Stomach (tissue), 9 donors: ENCODE results near the gene IFI6. TPM values are rescaled to one million over a fixed set of nuclear protein-coding genes. Genes with fewer than 3 reads are reported as not detected.
A peak's percentile ranks its signal among the peaks of the same experiment; 100 is the strongest.
"Not testable (repeated sequence)": the region's sequence is repeated elsewhere in the genome, so short reads cannot be mapped to it uniquely, and the experiment has no call there.

ENCODE experiments used
- DNase-seq, 2 donors: peaks; one replicate each; pipeline versions ENCODE4 v3.0.0 to v3.0.0-alpha.2; 2013 to 2019
- H3K27ac ChIP-seq, 5 donors: fragments of 200-600 bp in 4 of 5; sonication (generic) in 4 of 5; one replicate each; pipeline ENCODE4 v1.5.1; 2013 to 2019; ENCODE audit warnings: mild to moderate bottlenecking in 1 of 5, moderate library complexity in 1 of 5
- H3K27me3 ChIP-seq, 3 donors: fragments of 200-600 bp; sonication (generic); one replicate each; pipeline ENCODE4 v1.5.1; 2017 to 2019; ENCODE audit warnings: mixed run types in 1 of 3
- H3K36me3 ChIP-seq, 4 donors: fragments of 200-600 bp; sonication (generic); 1 replicate in 3 of 4; 2 replicates in 1 of 4; pipeline ENCODE4 v1.5.1; 2016 to 2019
- H3K4me1 ChIP-seq, 4 donors: fragments of 200-600 bp; sonication (generic); one replicate each; pipeline ENCODE4 v1.5.1; 2016 to 2019
- H3K4me3 ChIP-seq, 4 donors: fragments of 200-600 bp; sonication (generic) in 3 of 4; one replicate each; pipeline ENCODE4 v1.5.1; 2016 to 2019; ENCODE audit warnings: mild to moderate bottlenecking in 1 of 4
- H3K9me3 ChIP-seq, 4 donors: fragments of 200-600 bp; sonication (generic); one replicate each; pipeline ENCODE4 v1.5.1; 2016 to 2019
- CTCF ChIP-seq, 7 experiments: fragments of 450-650 bp in 4 of 7; fragments of 200-600 bp in 3 of 7; sonication (generic) in 3 of 7; IDR thresholded peaks; one replicate each; pipeline ENCODE4 v1.5.1; 2016 to 2019; ENCODE audit warnings: antibody characterized with exemption in 7 of 7, control low read depth in 2 of 7, mild to moderate bottlenecking in 1 of 7
- EP300 ChIP-seq: sonication (generic); formaldehyde crosslinking; IDR thresholded peaks from one replicate; pipeline ENCODE4 v1.6.1; 2017; ENCODE audit warnings: antibody characterized with exemption
- POLR2A ChIP-seq, 4 donors: fragments of 450-650 bp; IDR thresholded peaks; one replicate each; pipeline ENCODE4 v1.6.1; 2016; ENCODE audit warnings: antibody characterized with exemption in 4 of 4, control low read depth in 2 of 4, mild to moderate bottlenecking in 1 of 4, moderate library complexity in 1 of 4
- POLR2AphosphoS5 ChIP-seq, 3 donors: sonication (generic); formaldehyde crosslinking; IDR thresholded peaks; one replicate each; pipeline ENCODE4 v1.6.1; 2016; ENCODE audit warnings: antibody characterized with exemption in 3 of 3
- WGBS, 5 donors: extraction: QIAGEN DNeasy Blood & Tissue Kit in 3 of 5; methylation state at CpG; one replicate each; pipeline versions ENCODE4 v1.1.5 to v1.1.7; 2013 to 2018; 5-methylcytosine and 5-hydroxymethylcytosine counted together
- intact Hi-C: fragments of 100-400 bp; cut with DNase I; formaldehyde crosslinking; loops from one replicate; pipeline ENCODE4 v1.15.1; 2023; ENCODE audit warnings: low total_unique reads
- polyA plus RNA-seq, 3 donors: library from polyadenylated mRNA; stranded (reverse); fragments of 200-250 nt; gene quantifications; one replicate each; pipeline ENCODE4 v1.2.3, GENCODE V29; 2013
- total RNA-seq, 5 donors: library from RNA; depleted of rRNA; stranded (reverse); fragments of >200 nt; gene quantifications; one replicate each; pipeline versions ENCODE4 v1.1.0 to v1.2.3, GENCODE V29; 2014 to 2016
- donor health status: healthy with polysubstance abuse.
- donor health status: Bipolar disorder and iron deficiency.
- donor health status: healthy.

IFI6 gene
- total and polyA plus RNA-seq, 8 donors: 6.1 to 95.2 (median 40.0) TPM; not detected in 1

GRCh38 chr1:27686223-27686990, 14.4 kb upstream of the IFI6 start:
- Histone ChIP-seq H3K27me3 (no peaks in the 10 kb centered on the region), H3K4me1 (peaks cover 0 to 11% (median 8%) of the 10 kb centered on the region in 4 donors), H3K36me3 (no peaks in the 10 kb centered on the region), H3K4me3 (no peak overlapping the region), H3K9me3 (peaks cover 2 to 12% (median 6%) of the 10 kb centered on the region in 4 donors), H3K27ac (no peak overlapping the region)
- intact Hi-C loops: no loop called here
- DNase-seq: peak; percentile 81 to 92
- whole genome bisulfite sequencing, 5 donors: 46 to 62% (median 51%) methylated on average over 14 to 21 of the region's 21 CpGs
- TF ChIP-seq CTCF (IDR thresholded peaks at IDR 0.05) (peak in 1 of 7 experiments; percentile 7), EP300 (no peak), POLR2AphosphoS5 (IDR thresholded peaks at IDR 0.05) (peak in 1 of 3 donors; percentile 60)

GRCh38 chr1:27684176-27684575, 12.2 kb upstream of the IFI6 start:
- no peak overlapping the region for H3K4me3 ChIP-seq
- H3K4me1 ChIP-seq: peaks cover 0 to 11% (median 8%) of the 10 kb centered on the region in 4 donors
- TF ChIP-seq EP300 (no peak), POLR2A (IDR thresholded peaks at IDR 0.05) (no peak), CTCF (IDR thresholded peaks at IDR 0.05) (no peak), POLR2AphosphoS5 (IDR thresholded peaks at IDR 0.05) (no peak)
- no peak overlapping the region for H3K27ac ChIP-seq
- intact Hi-C loops: no loop called here
- no peaks in the 10 kb centered on the region for H3K27me3 ChIP-seq
- no peak for DNase-seq
- H3K9me3 ChIP-seq: peaks cover 15 to 31% (median 21%) of the 10 kb centered on the region in 4 donors
- 88 to 94% (median 89%) methylated on average over 2 of the region's 2 CpGs for whole genome bisulfite sequencing, 5 donors
- no peaks in the 10 kb centered on the region for H3K36me3 ChIP-seq

GRCh38 chr1:27682351-27682944, 10.5 kb upstream of the IFI6 start:
- Histone ChIP-seq H3K4me1 (peaks cover 0 to 11% (median 8%) of the 10 kb centered on the region in 4 donors), H3K27ac (peak overlapping the region in 2 of 5 donors; percentile 39 to 46), H3K36me3 (no peaks in the 10 kb centered on the region), H3K9me3 (peaks cover 15 to 31% (median 21%) of the 10 kb centered on the region in 4 donors), H3K27me3 (no peaks in the 10 kb centered on the region), H3K4me3 (no peak overlapping the region)
- no peak for TF ChIP-seq EP300
- no peak for TF ChIP-seq POLR2AphosphoS5 (IDR thresholded peaks at IDR 0.05)
- TF ChIP-seq CTCF (IDR thresholded peaks at IDR 0.05): no peak
- TF ChIP-seq POLR2A (IDR thresholded peaks at IDR 0.05): no peak
- intact Hi-C loops: no loop called here
- 35 to 69% (median 58%) methylated on average over 5 of the region's 5 CpGs for WGBS, 5 donors
- DNase-seq: peak in 1 of 2 donors; percentile 49

- H3K27me3 ChIP-seq, DNase-seq, H3K36me3 ChIP-seq, H3K4me3 ChIP-seq, intact Hi-C loops, H3K4me1 ChIP-seq: not testable (repeated sequence)
- WGBS, 5 donors: 96 to 100% (median 97%) methylated on average over 4 of the region's 4 CpGs
- Histone ChIP-seq H3K27ac (peak overlapping the region in 1 of 5 donors; percentile 46), H3K9me3 (peaks cover 15 to 31% (median 21%) of the 10 kb centered on the region in 4 donors)
Measured at GRCh38 chr1:27681580-27681979, 9.6 kb upstream of the IFI6 start.

GRCh38 chr1:27680225-27680791, 8.3 kb upstream of the IFI6 start:
- 90 to 100% (median 98%) methylated on average over 2 of the region's 2 CpGs for WGBS, 5 donors
- not testable (repeated sequence) for H3K27ac ChIP-seq

More at GRCh38 chr1:27680225-27680791, 8.3 kb upstream of the IFI6 start:
- H3K27me3 ChIP-seq, intact Hi-C loops, DNase-seq, H3K36me3 ChIP-seq, H3K4me3 ChIP-seq, H3K4me1 ChIP-seq: not testable (repeated sequence)
- peaks cover 15 to 31% (median 21%) of the 10 kb centered on the region in 4 donors for H3K9me3 ChIP-seq
